ENCODE data around the gene PRUNE2. TPM values are rescaled to one million over a fixed set of nuclear protein-coding genes. Genes with fewer than 3 reads are reported as not detected.
A peak's percentile ranks its signal among the peaks of the same experiment; 100 is the strongest.

PRUNE2 gene
- total and polyA plus RNA-seq, 11 donors: 0.51 to 7.7 (median 1.4) TPM

GRCh38 chr9:76567086-76567485 is 338.8 kb downstream of the PRUNE2 start:
- WGBS, 4 donors: 83 to 89% (median 87%) methylated on average over 2 of the region's 2 CpGs
- TF ChIP-seq CTCF (IDR thresholded peaks at IDR 0.05): no peak
- Histone ChIP-seq H3K4me1 (peaks cover 0 to 22% (median 0%) of the 10 kb centered on the region in 12 donors), H3K27me3 (peaks cover 0 to 9% (median 0%) of the 10 kb centered on the region in 9 donors), H3K36me3 (no peaks in the 10 kb centered on the region), H3K4me3 (no peak overlapping the region), H3K9me3 (peaks cover 0 to 13% (median 1%) of the 10 kb centered on the region in 12 donors), H3K27ac (no peak overlapping the region)
- intact Hi-C loops (cut with DNase I): no loop called here
- no peak for DNase-seq
- ATAC-seq: no peak

GRCh38 chr9:76564297-76564696 is 341.6 kb downstream of the PRUNE2 start:
- Histone ChIP-seq H3K27me3 (no peaks in the 10 kb centered on the region), H3K36me3 (no peaks in the 10 kb centered on the region), H3K9me3 (no peaks in the 10 kb centered on the region), H3K4me3 (no peak overlapping the region), H3K27ac (no peak overlapping the region), H3K4me1 (peaks cover 0 to 46% (median 0%) of the 10 kb centered on the region in 12 donors)
- ATAC-seq (no peak), DNase-seq (no peak)
- TF ChIP-seq CTCF (IDR thresholded peaks at IDR 0.05) (no peak), POLR2A (IDR thresholded peaks at IDR 0.05) (no peak)
- intact Hi-C loops (cut with DNase I): no loop called here

GRCh38 chr9:76562511-76562911 is 343.4 kb downstream of the PRUNE2 start:
- Histone ChIP-seq H3K9me3 (no peaks in the 10 kb centered on the region), H3K4me1 (peaks cover 0 to 58% (median 0%) of the 10 kb centered on the region in 12 donors), H3K36me3 (no peaks in the 10 kb centered on the region), H3K27ac (peak overlapping the region in 2 of 12 donors; percentile 31 to 88), H3K27me3 (no peaks in the 10 kb centered on the region), H3K4me3 (no peak overlapping the region)
- TF ChIP-seq CTCF (IDR thresholded peaks at IDR 0.05) (no peak), POLR2A (IDR thresholded peaks at IDR 0.05) (no peak)
- ATAC-seq: peak in 2 of 4 donors; percentile 58 to 59
- intact Hi-C loops (cut with DNase I): no loop called here
- no peak for DNase-seq

- TF ChIP-seq POLR2A (IDR thresholded peaks at IDR 0.05): no peak
- TF ChIP-seq CTCF (IDR thresholded peaks at IDR 0.05): no peak
- no peaks in the 10 kb centered on the region for H3K36me3 ChIP-seq
- H3K4me3 ChIP-seq: no peak overlapping the region
- DNase-seq: no peak
- intact Hi-C loops (cut with DNase I): no loop called here
- H3K4me1 ChIP-seq: peaks cover 0 to 58% (median 0%) of the 10 kb centered on the region in 12 donors
- H3K27me3 ChIP-seq: no peaks in the 10 kb centered on the region
- 82 to 95% (median 87%) methylated on average over 1 of the region's 1 CpG for WGBS, 4 donors
- no peak for ATAC-seq
- peak overlapping the region in 2 of 12 donors; percentile 31 to 88 for H3K27ac ChIP-seq
- no peaks in the 10 kb centered on the region for H3K9me3 ChIP-seq
These were observed 344.0 kb downstream of the PRUNE2 start for GRCh38 chr9:76561900-76562299.

Other genes starting within 250 kb of the PRUNE2 start
- gene PCA3, start 141.7 kb downstream of the PRUNE2 start, total RNA-seq: not detected
- not detected for gene PCA3, start 141.7 kb downstream of the PRUNE2 start, polyA plus RNA-seq
- not detected for gene FOXB2, start 113.5 kb upstream of the PRUNE2 start, total RNA-seq
- not detected for gene FOXB2, start 113.5 kb upstream of the PRUNE2 start, polyA plus RNA-seq

Data from heart left ventricle (tissue), 16 donors.